ENCODE results near the gene SNX8. TPM values are rescaled to one million over a fixed set of nuclear protein-coding genes. Genes with fewer than 3 reads are reported as not detected.

Gene SNX8
- total and polyA plus RNA-seq, 2 of the 13 experiments (the other 11 are each of a cell fraction or from before 2014, with no cell fraction given): 20.6 to 45.2 TPM

DNA sequence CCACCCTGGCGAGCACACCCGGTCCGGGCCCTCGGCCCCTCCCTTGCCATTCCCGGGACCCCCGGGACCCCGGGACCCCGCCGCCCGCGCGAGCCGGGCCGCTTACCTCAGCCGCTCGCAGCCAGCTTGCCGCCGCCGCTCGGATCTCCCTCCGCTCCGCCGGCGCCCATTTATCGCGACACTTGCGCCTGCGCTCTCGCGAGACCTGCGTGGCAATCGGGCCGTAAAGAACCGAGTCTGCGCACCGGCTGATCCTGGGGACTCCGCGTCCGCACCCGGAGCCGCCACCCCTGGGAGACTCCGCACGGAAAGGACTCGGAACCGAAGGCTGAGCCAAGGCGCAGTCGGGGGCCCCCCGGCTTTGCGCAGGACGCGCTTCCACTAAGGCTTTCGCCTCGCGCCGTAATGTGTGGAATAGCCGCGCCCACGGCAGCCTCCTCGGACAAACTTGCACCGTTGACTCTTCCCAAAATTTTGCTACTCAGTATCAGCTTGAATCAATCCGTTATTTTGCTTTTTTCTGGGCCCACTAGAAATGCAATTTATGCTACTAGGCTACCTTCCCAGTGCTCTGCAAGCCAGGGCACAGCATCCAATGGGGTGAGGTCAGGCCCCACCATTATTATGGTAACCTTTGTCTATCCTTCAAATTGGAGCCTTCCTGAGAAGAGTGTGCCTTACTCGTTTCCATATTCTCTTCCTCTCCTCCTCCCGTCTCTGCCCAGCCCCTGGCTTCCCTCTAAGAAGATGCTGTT lies 81.3 kb downstream of the SNX8 start, which contains the start of gene MAD1L1 (continued):
- 0 out of 2 replicates have a peak, but pooled peaks have one; percentile 53 for TF ChIP-seq REPIN1 (CRISPR knock-in tag; IDR thresholded peaks at IDR 0.05; ENCODE audit: borderline replicate concordance, low read depth)
- no peak for TF ChIP-seq IRF1 (CRISPR knock-in tag; IDR thresholded peaks at IDR 0.05; ENCODE audit: low read depth)
- TF ChIP-seq CCDC6 (CRISPR knock-in tag; IDR thresholded peaks at IDR 0.05): no peak
- TF ChIP-seq, protein P1, sequence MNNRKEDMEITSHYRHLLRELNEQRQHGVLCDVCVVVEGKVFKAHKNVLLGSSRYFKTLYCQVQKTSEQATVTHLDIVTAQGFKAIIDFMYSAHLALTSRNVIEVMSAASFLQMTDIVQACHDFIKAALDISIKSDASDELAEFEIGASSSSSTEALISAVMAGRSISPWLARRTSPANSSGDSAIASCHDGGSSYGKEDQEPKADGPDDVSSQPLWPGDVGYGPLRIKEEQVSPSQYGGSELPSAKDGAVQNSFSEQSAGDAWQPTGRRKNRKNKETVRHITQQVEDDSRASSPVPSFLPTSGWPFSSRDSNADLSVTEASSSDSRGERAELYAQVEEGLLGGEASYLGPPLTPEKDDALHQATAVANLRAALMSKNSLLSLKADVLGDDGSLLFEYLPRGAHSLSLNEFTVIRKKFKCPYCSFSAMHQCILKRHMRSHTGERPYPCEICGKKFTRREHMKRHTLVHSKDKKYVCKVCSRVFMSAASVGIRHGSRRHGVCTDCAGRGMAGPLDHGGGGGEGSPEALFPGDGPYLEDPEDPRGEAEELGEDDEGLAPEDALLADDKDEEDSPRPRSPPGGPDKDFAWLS (CRISPR knock-in tag; IDR thresholded peaks at IDR 0.05; ENCODE audit: borderline replicate concordance): no peak
- TF ChIP-seq HMG20B (CRISPR knock-in tag; conservative IDR thresholded peaks at IDR 0.05): 0 out of 2 replicates have a peak, but pooled peaks have one; percentile 20
- TF ChIP-seq, protein P2, sequence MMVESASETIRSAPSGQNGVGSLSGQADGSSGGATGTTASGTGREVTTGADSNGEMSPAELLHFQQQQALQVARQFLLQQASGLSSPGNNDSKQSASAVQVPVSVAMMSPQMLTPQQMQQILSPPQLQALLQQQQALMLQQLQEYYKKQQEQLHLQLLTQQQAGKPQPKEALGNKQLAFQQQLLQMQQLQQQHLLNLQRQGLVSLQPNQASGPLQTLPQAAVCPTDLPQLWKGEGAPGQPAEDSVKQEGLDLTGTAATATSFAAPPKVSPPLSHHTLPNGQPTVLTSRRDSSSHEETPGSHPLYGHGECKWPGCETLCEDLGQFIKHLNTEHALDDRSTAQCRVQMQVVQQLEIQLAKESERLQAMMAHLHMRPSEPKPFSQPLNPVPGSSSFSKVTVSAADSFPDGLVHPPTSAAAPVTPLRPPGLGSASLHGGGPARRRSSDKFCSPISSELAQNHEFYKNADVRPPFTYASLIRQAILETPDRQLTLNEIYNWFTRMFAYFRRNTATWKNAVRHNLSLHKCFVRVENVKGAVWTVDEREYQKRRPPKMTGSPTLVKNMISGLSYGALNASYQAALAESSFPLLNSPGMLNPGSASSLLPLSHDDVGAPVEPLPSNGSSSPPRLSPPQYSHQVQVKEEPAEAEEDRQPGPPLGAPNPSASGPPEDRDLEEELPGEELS (CRISPR knock-in tag; IDR thresholded peaks at IDR 0.05): peak; percentile 37
- TF ChIP-seq CENPT (CRISPR knock-in tag; IDR thresholded peaks at IDR 0.05; ENCODE audit: low read depth): no peak
- TF ChIP-seq HDAC1 (CRISPR knock-in tag; IDR thresholded peaks at IDR 0.05): peak; percentile 77
- TF ChIP-seq ZNF589 (CRISPR knock-in tag; conservative IDR thresholded peaks at IDR 0.05): no peak
- no peak for TF ChIP-seq HMGA1 (CRISPR knock-in tag; conservative IDR thresholded peaks at IDR 0.05)
- no peak for TF ChIP-seq ATF4 (CRISPR knock-in tag; IDR thresholded peaks at IDR 0.05)
- no peak for TF ChIP-seq ZNF746 (CRISPR knock-in tag; IDR thresholded peaks at IDR 0.05)
- TF ChIP-seq, protein P3, sequence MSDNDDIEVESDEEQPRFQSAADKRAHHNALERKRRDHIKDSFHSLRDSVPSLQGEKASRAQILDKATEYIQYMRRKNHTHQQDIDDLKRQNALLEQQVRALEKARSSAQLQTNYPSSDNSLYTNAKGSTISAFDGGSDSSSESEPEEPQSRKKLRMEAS (IDR thresholded peaks at IDR 0.05): peak; percentile 53; the same call in 1 of the 2 replicates
- TF ChIP-seq IRF2 (CRISPR knock-in tag; IDR thresholded peaks at IDR 0.05): peak; percentile 59; the same call in 1 of the 2 replicates
- TF ChIP-seq, protein P4, sequence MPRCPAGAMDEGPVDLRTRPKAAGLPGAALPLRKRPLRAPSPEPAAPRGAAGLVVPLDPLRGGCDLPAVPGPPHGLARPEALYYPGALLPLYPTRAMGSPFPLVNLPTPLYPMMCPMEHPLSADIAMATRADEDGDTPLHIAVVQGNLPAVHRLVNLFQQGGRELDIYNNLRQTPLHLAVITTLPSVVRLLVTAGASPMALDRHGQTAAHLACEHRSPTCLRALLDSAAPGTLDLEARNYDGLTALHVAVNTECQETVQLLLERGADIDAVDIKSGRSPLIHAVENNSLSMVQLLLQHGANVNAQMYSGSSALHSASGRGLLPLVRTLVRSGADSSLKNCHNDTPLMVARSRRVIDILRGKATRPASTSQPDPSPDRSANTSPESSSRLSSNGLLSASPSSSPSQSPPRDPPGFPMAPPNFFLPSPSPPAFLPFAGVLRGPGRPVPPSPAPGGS (CRISPR knock-in tag; IDR thresholded peaks at IDR 0.05): no peak
- TF ChIP-seq NR0B2 (CRISPR knock-in tag; IDR thresholded peaks at IDR 0.05): peak; percentile 46; the same call in 1 of the 2 replicates
- peak; percentile 88 for TF ChIP-seq AGO2 (optimal IDR thresholded peaks at IDR 0.05; ENCODE audit: low read depth, low read length)
- TF ChIP-seq ZNF672 (CRISPR knock-in tag; IDR thresholded peaks at IDR 0.05): no peak
- no peak for TF ChIP-seq LBX2 (CRISPR knock-in tag; IDR thresholded peaks at IDR 0.05; ENCODE audit: borderline replicate concordance)

Measured in HepG2 (cell line).